ENCODE results near the gene IL1R2. TPM values are rescaled to one million over a fixed set of nuclear protein-coding genes. Genes with fewer than 3 reads are reported as not detected.

Gene IL1R2
- total and polyA plus RNA-seq, 2 of the 13 experiments (the other 11 are each of a cell fraction or from before 2014, with no cell fraction given), result 3.6 to 7.3 TPM

DNA sequence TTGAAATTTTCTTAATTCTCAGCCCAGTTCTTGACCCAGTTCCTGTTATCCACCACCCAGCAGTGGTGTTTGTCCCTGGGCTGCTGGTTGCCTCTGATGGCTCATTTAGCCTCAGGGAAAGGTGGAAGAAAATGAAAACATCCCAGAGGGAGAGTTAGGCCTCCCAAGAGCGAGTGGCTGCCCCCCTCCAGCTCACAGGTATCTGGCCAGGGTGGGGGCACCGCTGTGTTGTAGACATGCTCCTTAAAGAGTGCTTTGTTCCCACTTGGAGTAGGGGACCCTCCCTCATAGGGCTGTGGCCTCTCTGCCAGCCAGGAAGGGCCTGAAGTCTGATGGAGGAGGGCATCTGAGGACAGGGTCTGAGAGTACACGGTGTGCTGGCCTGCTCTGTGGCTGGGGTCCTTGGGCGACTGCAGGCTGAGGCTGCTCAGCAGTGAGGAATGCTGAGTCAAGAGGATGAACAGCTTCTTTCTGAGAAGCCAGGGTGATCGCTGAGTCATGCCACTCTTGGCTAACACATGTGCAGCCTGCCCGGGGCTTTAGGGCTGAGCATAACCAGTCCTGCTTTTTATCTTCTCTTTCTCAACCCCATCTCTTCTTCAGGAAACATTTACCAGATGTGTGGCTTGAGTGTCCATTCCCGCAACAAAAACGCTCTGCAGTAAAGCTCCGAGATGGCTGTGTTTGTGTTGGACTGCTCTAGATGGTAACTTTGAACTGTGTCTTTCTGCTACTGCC lies 72.3 kb downstream of the IL1R2 start (continued):
- TF ChIP-seq ZNF318 (CRISPR knock-in tag; IDR thresholded peaks at IDR 0.05) (0 out of 2 replicates have a peak, but pooled peaks have one; percentile 49), HNF1B (CRISPR knock-in tag; IDR thresholded peaks at IDR 0.05) (peak; percentile 74), ZNF230 (CRISPR knock-in tag; IDR thresholded peaks at IDR 0.05) (peak; percentile 64; the same call in 1 of the 2 replicates), MAFK (conservative IDR thresholded peaks at IDR 0.05 in 1 of 2, IDR thresholded peaks at IDR 0.05 in 1 of 2; ENCODE audit: low read length in 2 of 2) (peak; percentile 96 to 99), KAT8 (CRISPR knock-in tag; IDR thresholded peaks at IDR 0.05) (peak; percentile 38; the same call in 1 of the 2 replicates), MZF1 (CRISPR knock-in tag; IDR thresholded peaks at IDR 0.05; ENCODE audit: borderline replicate concordance) (no peak), ZNF605 (CRISPR knock-in tag; IDR thresholded peaks at IDR 0.05) (no peak; the same call in 1 of the 2 replicates), NR2F1 (CRISPR knock-in tag; IDR thresholded peaks at IDR 0.05) (no peak; a peak in 1 of 4 replicates), TFAP4 (IDR thresholded peaks at IDR 0.05; ENCODE audit: borderline replicate concordance, low read depth) (peak; percentile 87; the same call in 1 of the 2 replicates), SRSF1 (optimal IDR thresholded peaks at IDR 0.05; ENCODE audit: low read depth, low read length) (peak; percentile 44), ZNF160 (CRISPR knock-in tag; IDR thresholded peaks at IDR 0.05) (no peak), BRF2 (CRISPR knock-in tag; IDR thresholded peaks at IDR 0.05) (no peak), SMAD3 (CRISPR knock-in tag; IDR thresholded peaks at IDR 0.05) (0 out of 2 replicates have a peak, but pooled peaks have one; percentile 48), ZBTB38 (CRISPR knock-in tag; IDR thresholded peaks at IDR 0.05) (peak; percentile 94)
